ENCODE results near the gene TLE2.

DNA sequence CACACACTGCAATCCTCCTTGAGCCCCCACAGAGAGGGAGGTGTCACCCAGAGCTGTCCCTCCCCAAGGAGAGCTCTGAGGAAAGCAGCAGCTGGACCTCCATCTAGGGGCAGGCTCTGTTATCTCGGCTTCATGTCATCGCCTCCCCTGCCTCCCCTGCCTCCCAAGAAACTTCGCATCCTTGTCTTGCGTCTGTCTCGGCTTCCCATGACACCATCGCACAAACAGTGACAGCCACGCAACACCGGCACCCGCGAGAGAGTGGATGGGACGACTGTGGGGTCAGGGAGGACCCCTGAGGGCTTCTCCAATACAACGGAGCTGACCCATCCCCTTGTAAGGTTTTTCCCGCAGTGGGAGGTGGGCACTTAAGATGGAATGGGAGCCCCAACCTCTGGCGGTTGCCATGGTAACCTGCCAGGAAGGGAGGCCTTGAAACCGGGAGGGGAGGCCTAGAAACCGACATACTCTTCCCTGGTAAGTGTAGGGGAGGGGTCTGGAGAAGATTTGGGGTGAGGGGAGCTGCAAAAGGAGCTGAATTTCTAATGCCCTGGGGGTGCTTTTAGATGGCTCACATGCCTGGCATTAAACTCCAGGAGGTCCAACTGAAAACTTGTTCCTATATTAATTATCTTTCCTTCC, 16.3 kb downstream of the TLE2 start:
- no peak for TF ChIP-seq POLR2A (IDR thresholded peaks at IDR 0.05)
- TF ChIP-seq, protein P1, sequence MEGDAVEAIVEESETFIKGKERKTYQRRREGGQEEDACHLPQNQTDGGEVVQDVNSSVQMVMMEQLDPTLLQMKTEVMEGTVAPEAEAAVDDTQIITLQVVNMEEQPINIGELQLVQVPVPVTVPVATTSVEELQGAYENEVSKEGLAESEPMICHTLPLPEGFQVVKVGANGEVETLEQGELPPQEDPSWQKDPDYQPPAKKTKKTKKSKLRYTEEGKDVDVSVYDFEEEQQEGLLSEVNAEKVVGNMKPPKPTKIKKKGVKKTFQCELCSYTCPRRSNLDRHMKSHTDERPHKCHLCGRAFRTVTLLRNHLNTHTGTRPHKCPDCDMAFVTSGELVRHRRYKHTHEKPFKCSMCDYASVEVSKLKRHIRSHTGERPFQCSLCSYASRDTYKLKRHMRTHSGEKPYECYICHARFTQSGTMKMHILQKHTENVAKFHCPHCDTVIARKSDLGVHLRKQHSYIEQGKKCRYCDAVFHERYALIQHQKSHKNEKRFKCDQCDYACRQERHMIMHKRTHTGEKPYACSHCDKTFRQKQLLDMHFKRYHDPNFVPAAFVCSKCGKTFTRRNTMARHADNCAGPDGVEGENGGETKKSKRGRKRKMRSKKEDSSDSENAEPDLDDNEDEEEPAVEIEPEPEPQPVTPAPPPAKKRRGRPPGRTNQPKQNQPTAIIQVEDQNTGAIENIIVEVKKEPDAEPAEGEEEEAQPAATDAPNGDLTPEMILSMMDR (IDR thresholded peaks at IDR 0.05): no peak

Measured in transverse colon (tissue), 3 donors.